ENCODE measurements around the gene EPS8.

Gene EPS8

GRCh38 chr12:15808250-15808649 is 19.1 kb upstream of the EPS8 start:
- Histone ChIP-seq H3K14ac (ENCODE audit: low read length) (no peak overlapping the region), H3K4me3 (ENCODE audit: low read length in 2 of 2) (no peak overlapping the region), H3K27me3 (ENCODE audit: control insufficient read depth in 3 of 3, insufficient read depth in 3 of 3, low read depth in 1 of 3, low read length in 3 of 3) (no peaks in the 10 kb centered on the region), H3K36me3 (replicated peaks in 1 of 2; ENCODE audit: control insufficient read depth in 2 of 2, insufficient read depth in 2 of 2, low read length in 2 of 2) (no peaks in the 10 kb centered on the region), H3K4ac (ENCODE audit: low read length) (no peak overlapping the region), H2BK15ac (ENCODE audit: low read length) (no peak overlapping the region), H2AK5ac (ENCODE audit: low read depth, low read length) (no peak overlapping the region), H3K27ac (replicated peaks; ENCODE audit: low read length) (no peak overlapping the region), H2BK5ac (ENCODE audit: low read length) (no peak overlapping the region), H2BK12ac (ENCODE audit: low read length) (no peak overlapping the region), H3K23ac (ENCODE audit: low read depth, low read length, poor library complexity) (no peak overlapping the region), H3K9ac (ENCODE audit: low read depth, low read length, poor library complexity) (no peak overlapping the region), H3K4me2 (ENCODE audit: insufficient read depth, low read length, poor library complexity, severe bottlenecking) (no peak overlapping the region), H4K8ac (ENCODE audit: low read depth, low read length) (no peak overlapping the region), H2BK120ac (ENCODE audit: low read depth, low read length) (no peak overlapping the region), H3K4me1 (ENCODE audit: control insufficient read depth in 2 of 2, insufficient read depth in 1 of 2, low read depth in 1 of 2, low read length in 2 of 2) (peaks cover 0 to 2% of the 10 kb centered on the region in 2 donors), H4K91ac (ENCODE audit: low read depth, low read length, poor library complexity) (peak overlapping the region; percentile 9), H3K79me1 (ENCODE audit: low read depth, low read length) (no peaks in the 10 kb centered on the region), H2AFZ (ENCODE audit: low read length) (no peak overlapping the region), H3K9me3 (replicated peaks in 1 of 2; ENCODE audit: control insufficient read depth in 2 of 2, insufficient read depth in 1 of 2, low read depth in 1 of 2, low read length in 2 of 2) (no peaks in the 10 kb centered on the region), H3K18ac (ENCODE audit: low read length) (no peak overlapping the region)
- no peak for DNase-seq (ENCODE audit: low spot score)
- no CpG with 5 or more reads among the region's 2 CpGs for WGBS, 2 donors (ENCODE audit: extremely low coverage in 2 of 2, insufficient read length in 2 of 2, insufficient replicate concordance in 1 of 2)

GRCh38 chr12:15806826-15807225 is 17.6 kb upstream of the EPS8 start:
- no peak overlapping the region for H2BK120ac ChIP-seq (ENCODE audit: low read depth, low read length)

GRCh38 chr12:15801770-15802744 is 12.9 kb upstream of the EPS8 start:
- no peak for DNase-seq (ENCODE audit: low spot score)
- Histone ChIP-seq H2BK5ac (ENCODE audit: low read length) (no peak overlapping the region), H2BK12ac (ENCODE audit: low read length) (no peak overlapping the region), H3K79me1 (ENCODE audit: low read depth, low read length) (no peaks in the 10 kb centered on the region), H4K91ac (ENCODE audit: low read depth, low read length, poor library complexity) (no peak overlapping the region), H3K27ac (replicated peaks; ENCODE audit: low read length) (no peak overlapping the region), H4K8ac (ENCODE audit: low read depth, low read length) (no peak overlapping the region), H3K4me3 (ENCODE audit: low read length in 2 of 2) (no peak overlapping the region), H2BK15ac (ENCODE audit: low read length) (no peak overlapping the region), H3K9ac (ENCODE audit: low read depth, low read length, poor library complexity) (no peak overlapping the region), H3K4me2 (ENCODE audit: insufficient read depth, low read length, poor library complexity, severe bottlenecking) (no peak overlapping the region), H3K23ac (ENCODE audit: low read depth, low read length, poor library complexity) (no peak overlapping the region), H3K9me3 (replicated peaks in 1 of 2; ENCODE audit: control insufficient read depth in 2 of 2, insufficient read depth in 1 of 2, low read depth in 1 of 2, low read length in 2 of 2) (no peaks in the 10 kb centered on the region), H2BK120ac (ENCODE audit: low read depth, low read length) (no peak overlapping the region), H3K14ac (ENCODE audit: low read length) (no peak overlapping the region), H3K4ac (ENCODE audit: low read length) (no peak overlapping the region), H2AK5ac (ENCODE audit: low read depth, low read length) (no peak overlapping the region), H2AFZ (ENCODE audit: low read length) (no peak overlapping the region), H3K36me3 (replicated peaks in 1 of 2; ENCODE audit: control insufficient read depth in 2 of 2, insufficient read depth in 2 of 2, low read length in 2 of 2) (no peaks in the 10 kb centered on the region), H3K4me1 (ENCODE audit: control insufficient read depth in 2 of 2, insufficient read depth in 1 of 2, low read depth in 1 of 2, low read length in 2 of 2) (no peaks in the 10 kb centered on the region), H3K27me3 (ENCODE audit: control insufficient read depth in 3 of 3, insufficient read depth in 3 of 3, low read depth in 1 of 3, low read length in 3 of 3) (no peaks in the 10 kb centered on the region), H3K18ac (ENCODE audit: low read length) (no peak overlapping the region)
- no CpG with 5 or more reads among the region's 6 CpGs for WGBS, 2 donors (ENCODE audit: extremely low coverage in 2 of 2, insufficient read length in 2 of 2, insufficient replicate concordance in 1 of 2)

More at GRCh38 chr12:15806826-15807225, 17.6 kb upstream of the EPS8 start:
- Histone ChIP-seq H3K18ac (ENCODE audit: low read length) (no peak overlapping the region), H3K4me1 (ENCODE audit: control insufficient read depth in 2 of 2, insufficient read depth in 1 of 2, low read depth in 1 of 2, low read length in 2 of 2) (peaks cover 0 to 2% of the 10 kb centered on the region in 2 donors), H3K79me1 (ENCODE audit: low read depth, low read length) (no peaks in the 10 kb centered on the region), H3K9me3 (replicated peaks in 1 of 2; ENCODE audit: control insufficient read depth in 2 of 2, insufficient read depth in 1 of 2, low read depth in 1 of 2, low read length in 2 of 2) (no peaks in the 10 kb centered on the region), H2AFZ (ENCODE audit: low read length) (no peak overlapping the region), H3K27me3 (ENCODE audit: control insufficient read depth in 3 of 3, insufficient read depth in 3 of 3, low read depth in 1 of 3, low read length in 3 of 3) (no peaks in the 10 kb centered on the region), H3K9ac (ENCODE audit: low read depth, low read length, poor library complexity) (no peak overlapping the region), H3K4ac (ENCODE audit: low read length) (no peak overlapping the region), H3K27ac (replicated peaks; ENCODE audit: low read length) (no peak overlapping the region), H3K36me3 (replicated peaks in 1 of 2; ENCODE audit: control insufficient read depth in 2 of 2, insufficient read depth in 2 of 2, low read length in 2 of 2) (no peaks in the 10 kb centered on the region), H4K8ac (ENCODE audit: low read depth, low read length) (no peak overlapping the region), H4K91ac (ENCODE audit: low read depth, low read length, poor library complexity) (no peak overlapping the region), H2BK15ac (ENCODE audit: low read length) (no peak overlapping the region), H2BK12ac (ENCODE audit: low read length) (no peak overlapping the region), H3K4me2 (ENCODE audit: insufficient read depth, low read length, poor library complexity, severe bottlenecking) (no peak overlapping the region), H2AK5ac (ENCODE audit: low read depth, low read length) (no peak overlapping the region), H3K14ac (ENCODE audit: low read length) (no peak overlapping the region), H2BK5ac (ENCODE audit: low read length) (no peak overlapping the region), H3K4me3 (ENCODE audit: low read length in 2 of 2) (no peak overlapping the region), H3K23ac (ENCODE audit: low read depth, low read length, poor library complexity) (no peak overlapping the region)
- no CpG with 5 or more reads among the region's 1 CpG for WGBS, 2 donors (ENCODE audit: extremely low coverage in 2 of 2, insufficient read length in 2 of 2, insufficient replicate concordance in 1 of 2)
- DNase-seq (ENCODE audit: low spot score) = no peak

GRCh38 chr12:15800278-15800677 is 11.1 kb upstream of the EPS8 start:
- Histone ChIP-seq H3K4me3 (ENCODE audit: low read length in 2 of 2) (no peak overlapping the region), H3K27me3 (ENCODE audit: control insufficient read depth in 3 of 3, insufficient read depth in 3 of 3, low read depth in 1 of 3, low read length in 3 of 3) (no peaks in the 10 kb centered on the region), H3K4ac (ENCODE audit: low read length) (no peak overlapping the region), H2BK12ac (ENCODE audit: low read length) (no peak overlapping the region), H3K36me3 (replicated peaks in 1 of 2; ENCODE audit: control insufficient read depth in 2 of 2, insufficient read depth in 2 of 2, low read length in 2 of 2) (no peaks in the 10 kb centered on the region), H3K9ac (ENCODE audit: low read depth, low read length, poor library complexity) (no peak overlapping the region), H3K9me3 (replicated peaks in 1 of 2; ENCODE audit: control insufficient read depth in 2 of 2, insufficient read depth in 1 of 2, low read depth in 1 of 2, low read length in 2 of 2) (no peaks in the 10 kb centered on the region), H2BK15ac (ENCODE audit: low read length) (no peak overlapping the region), H3K27ac (replicated peaks; ENCODE audit: low read length) (no peak overlapping the region), H2AFZ (ENCODE audit: low read length) (no peak overlapping the region), H4K8ac (ENCODE audit: low read depth, low read length) (no peak overlapping the region), H2BK5ac (ENCODE audit: low read length) (no peak overlapping the region), H4K91ac (ENCODE audit: low read depth, low read length, poor library complexity) (no peak overlapping the region), H3K4me2 (ENCODE audit: insufficient read depth, low read length, poor library complexity, severe bottlenecking) (no peak overlapping the region), H2BK120ac (ENCODE audit: low read depth, low read length) (no peak overlapping the region), H2AK5ac (ENCODE audit: low read depth, low read length) (no peak overlapping the region), H3K23ac (ENCODE audit: low read depth, low read length, poor library complexity) (no peak overlapping the region), H3K14ac (ENCODE audit: low read length) (no peak overlapping the region), H3K18ac (ENCODE audit: low read length) (no peak overlapping the region), H3K4me1 (ENCODE audit: control insufficient read depth in 2 of 2, insufficient read depth in 1 of 2, low read depth in 1 of 2, low read length in 2 of 2) (no peaks in the 10 kb centered on the region), H3K79me1 (ENCODE audit: low read depth, low read length) (no peaks in the 10 kb centered on the region)
- DNase-seq (ENCODE audit: low spot score) = no peak
- no CpG with 5 or more reads among the region's 3 CpGs for WGBS, 2 donors (ENCODE audit: extremely low coverage in 2 of 2, insufficient read length in 2 of 2, insufficient replicate concordance in 1 of 2)

Data from neuronal stem cell (in vitro differentiated cells).